ENCODE measurements around the gene PEAK1. TPM values are rescaled to one million over a fixed set of nuclear protein-coding genes. Genes with fewer than 3 reads are reported as not detected.

Gene PEAK1
- total RNA-seq, 1 experiment from 2014 or later, result 18.4 TPM

GRCh38 chr15:77091097-77091496 lies 328.8 kb downstream of the PEAK1 start:
- H3K27ac Mint-ChIP-seq (ENCODE audit: unreplicated experiment), result no peak overlapping the region
- no peaks in the 10 kb centered on the region for H3K4me1 Mint-ChIP-seq (ENCODE audit: low read depth, unreplicated experiment)
- H3K27me3 ChIP-seq (replicated peaks; ENCODE audit: control insufficient read depth, insufficient read depth, low read length), result no peaks in the 10 kb centered on the region
- ChIA-PET POLR2A (no interaction called here), CTCF (no interaction called here)
- TF ChIP-seq, protein P1, sequence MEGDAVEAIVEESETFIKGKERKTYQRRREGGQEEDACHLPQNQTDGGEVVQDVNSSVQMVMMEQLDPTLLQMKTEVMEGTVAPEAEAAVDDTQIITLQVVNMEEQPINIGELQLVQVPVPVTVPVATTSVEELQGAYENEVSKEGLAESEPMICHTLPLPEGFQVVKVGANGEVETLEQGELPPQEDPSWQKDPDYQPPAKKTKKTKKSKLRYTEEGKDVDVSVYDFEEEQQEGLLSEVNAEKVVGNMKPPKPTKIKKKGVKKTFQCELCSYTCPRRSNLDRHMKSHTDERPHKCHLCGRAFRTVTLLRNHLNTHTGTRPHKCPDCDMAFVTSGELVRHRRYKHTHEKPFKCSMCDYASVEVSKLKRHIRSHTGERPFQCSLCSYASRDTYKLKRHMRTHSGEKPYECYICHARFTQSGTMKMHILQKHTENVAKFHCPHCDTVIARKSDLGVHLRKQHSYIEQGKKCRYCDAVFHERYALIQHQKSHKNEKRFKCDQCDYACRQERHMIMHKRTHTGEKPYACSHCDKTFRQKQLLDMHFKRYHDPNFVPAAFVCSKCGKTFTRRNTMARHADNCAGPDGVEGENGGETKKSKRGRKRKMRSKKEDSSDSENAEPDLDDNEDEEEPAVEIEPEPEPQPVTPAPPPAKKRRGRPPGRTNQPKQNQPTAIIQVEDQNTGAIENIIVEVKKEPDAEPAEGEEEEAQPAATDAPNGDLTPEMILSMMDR (IDR thresholded peaks at IDR 0.05; ENCODE audit: insufficient read depth in 1 of 2, low read depth in 1 of 2, low read length in 1 of 2, severe bottlenecking in 1 of 2, unreplicated experiment in 1 of 2), result no peak
- no peak overlapping the region for H3K4me3 Mint-ChIP-seq (ENCODE audit: unreplicated experiment)
- DNase-seq, result no peak
- no peaks in the 10 kb centered on the region for H3K9me3 Mint-ChIP-seq (ENCODE audit: unreplicated experiment)
- no peaks in the 10 kb centered on the region for H3K36me3 ChIP-seq (ENCODE audit: control insufficient read depth, insufficient read depth, low read length)
- no peaks in the 10 kb centered on the region for H3K27me3 Mint-ChIP-seq (ENCODE audit: insufficient read depth, unreplicated experiment)
- no peaks in the 10 kb centered on the region for H3K4me1 ChIP-seq
- H3K4me3 ChIP-seq (ENCODE audit: low read depth, low read length), result no peak overlapping the region
- no peaks in the 10 kb centered on the region for H3K9me3 ChIP-seq
- intact Hi-C loops (cut with micrococcal nuclease; ENCODE audit: unreplicated experiment), result no loop called here
- BruUV-seq (replicated peaks), result no TSS peak
- H3K36me3 Mint-ChIP-seq (ENCODE audit: insufficient read depth, unreplicated experiment), result no peaks in the 10 kb centered on the region

GRCh38 chr15:77087213-77087612 lies 332.7 kb downstream of the PEAK1 start:
- Histone ChIP-seq H3K4me3 (ENCODE audit: low read depth, low read length) (no peak overlapping the region), H3K9me3 (no peaks in the 10 kb centered on the region), H3K27me3 (replicated peaks; ENCODE audit: control insufficient read depth, insufficient read depth, low read length) (no peaks in the 10 kb centered on the region), H3K4me1 (no peaks in the 10 kb centered on the region), H3K36me3 (ENCODE audit: control insufficient read depth, insufficient read depth, low read length) (no peaks in the 10 kb centered on the region)
- no peak overlapping the region for H3K27ac Mint-ChIP-seq (ENCODE audit: unreplicated experiment)
- no peak overlapping the region for H3K4me3 Mint-ChIP-seq (ENCODE audit: unreplicated experiment)
- no peak for DNase-seq
- no peaks in the 10 kb centered on the region for H3K9me3 Mint-ChIP-seq (ENCODE audit: unreplicated experiment)
- ChIA-PET CTCF (no interaction called here), POLR2A (no interaction called here)
- intact Hi-C loops (cut with micrococcal nuclease; ENCODE audit: unreplicated experiment), result no loop called here
- H3K36me3 Mint-ChIP-seq (ENCODE audit: insufficient read depth, unreplicated experiment), result no peaks in the 10 kb centered on the region
- no TSS peak for BruUV-seq (replicated peaks)
- H3K4me1 Mint-ChIP-seq (ENCODE audit: low read depth, unreplicated experiment), result no peaks in the 10 kb centered on the region
- H3K27me3 Mint-ChIP-seq (ENCODE audit: insufficient read depth, unreplicated experiment), result no peaks in the 10 kb centered on the region
- TF ChIP-seq, protein P1 (IDR thresholded peaks at IDR 0.05; ENCODE audit: insufficient read depth in 1 of 2, low read depth in 1 of 2, low read length in 1 of 2, severe bottlenecking in 1 of 2, unreplicated experiment in 1 of 2), result no peak

GRCh38 chr15:77085297-77085696 lies 334.6 kb downstream of the PEAK1 start:
- ChIA-PET POLR2A (interaction anchor here (0.5 kb wide), 1 partner anchor 8 kb away, joined by 14 read pairs; no protein-coding TSS in a partner anchor), CTCF (no interaction called here)
- H3K9me3 Mint-ChIP-seq (ENCODE audit: unreplicated experiment), result no peaks in the 10 kb centered on the region
- H3K36me3 Mint-ChIP-seq (ENCODE audit: insufficient read depth, unreplicated experiment), result no peaks in the 10 kb centered on the region
- intact Hi-C loops (cut with micrococcal nuclease; ENCODE audit: unreplicated experiment), result no loop called here
- Histone ChIP-seq H3K36me3 (ENCODE audit: control insufficient read depth, insufficient read depth, low read length) (no peaks in the 10 kb centered on the region), H3K9me3 (no peaks in the 10 kb centered on the region), H3K4me3 (ENCODE audit: low read depth, low read length) (no peak overlapping the region), H3K27me3 (replicated peaks; ENCODE audit: control insufficient read depth, insufficient read depth, low read length) (no peaks in the 10 kb centered on the region), H3K4me1 (no peaks in the 10 kb centered on the region)
- H3K4me3 Mint-ChIP-seq (ENCODE audit: unreplicated experiment), result no peak overlapping the region
- H3K4me1 Mint-ChIP-seq (ENCODE audit: low read depth, unreplicated experiment), result no peaks in the 10 kb centered on the region
- H3K27ac Mint-ChIP-seq (ENCODE audit: unreplicated experiment), result no peak overlapping the region
- TF ChIP-seq, protein P1 (IDR thresholded peaks at IDR 0.05; ENCODE audit: insufficient read depth in 1 of 2, low read depth in 1 of 2, low read length in 1 of 2, severe bottlenecking in 1 of 2, unreplicated experiment in 1 of 2), result no peak
- no TSS peak for BruUV-seq (replicated peaks)
- H3K27me3 Mint-ChIP-seq (ENCODE audit: insufficient read depth, unreplicated experiment), result no peaks in the 10 kb centered on the region
- DNase-seq, result no peak
